SH-SY5Y (cell line): ENCODE measurements around the gene SPNS2.

ENCODE experiments used
- GATA2 ChIP-seq: IDR thresholded peaks from 2 replicates; pipeline ENCODE4 v1.6.1; 2011; ENCODE audit warnings: mild to moderate bottlenecking, low read depth, low read length
- GATA3 ChIP-seq: IDR thresholded peaks from 2 replicates; pipeline ENCODE4 v1.6.1; 2011; ENCODE audit warnings: low read depth, mild to moderate bottlenecking, low read length, moderate library complexity

- TF ChIP-seq GATA3 (no peak), GATA2 (no peak)
These were observed 44.7 kb upstream of the SPNS2 start for GRCh38 chr17:4453812-4454591.
